OCI-M2 (cell line): ENCODE measurements around the gene GTF2A1.

ENCODE experiments used
- DNase-seq: peaks from one replicate; lab custom pipeline; 2025; ENCODE audit not compliant: unreplicated experiment; lab: John Stamatoyannopoulos, UW

Gene GTF2A1

GRCh38 chr14:81179631-81180030, 41.1 kb downstream of the GTF2A1 start:
- no peak for DNase-seq

- DNase-seq: no peak
These were observed 42.7 kb downstream of the GTF2A1 start for GRCh38 chr14:81178063-81178462.

- DNase-seq: no peak
These were observed 43.5 kb downstream of the GTF2A1 start for GRCh38 chr14:81177225-81177624.

GRCh38 chr14:81176241-81176640, 44.5 kb downstream of the GTF2A1 start:
- DNase-seq: no peak

GRCh38 chr14:81172881-81173280, 47.9 kb downstream of the GTF2A1 start:
- DNase-seq: no peak

GRCh38 chr14:81172353-81172752, 48.4 kb downstream of the GTF2A1 start:
- DNase-seq: no peak

GRCh38 chr14:81170829-81171195, 49.9 kb downstream of the GTF2A1 start:
- no peak for DNase-seq

GRCh38 chr14:81170104-81170828, 50.5 kb downstream of the GTF2A1 start:
- peak; percentile 94 for DNase-seq

- DNase-seq: peak; percentile 36
These were observed 51.1 kb downstream of the GTF2A1 start for GRCh38 chr14:81169711-81170103.

GRCh38 chr14:81169267-81169666, 51.5 kb downstream of the GTF2A1 start:
- no peak for DNase-seq

GRCh38 chr14:81166121-81166520, 54.6 kb downstream of the GTF2A1 start:
- DNase-seq: no peak

- DNase-seq: no peak
These were observed 55.6 kb downstream of the GTF2A1 start for GRCh38 chr14:81165188-81165587.

GRCh38 chr14:81164167-81164774, 56.5 kb downstream of the GTF2A1 start:
- peak; percentile 17 for DNase-seq

GRCh38 chr14:81162941-81163340, 57.8 kb downstream of the GTF2A1 start:
- peak; percentile 22 for DNase-seq

GRCh38 chr14:81161749-81162148, 59.0 kb downstream of the GTF2A1 start:
- no peak for DNase-seq

- no peak for DNase-seq
These were observed 59.7 kb downstream of the GTF2A1 start for GRCh38 chr14:81161088-81161487.

- no peak for DNase-seq
These were observed 63.3 kb downstream of the GTF2A1 start for GRCh38 chr14:81157431-81157830.

GRCh38 chr14:81153187-81153586, 67.6 kb downstream of the GTF2A1 start:
- DNase-seq: no peak

- DNase-seq: no peak
These were observed 72.1 kb downstream of the GTF2A1 start for GRCh38 chr14:81148635-81149034.

- no peak for DNase-seq
These were observed 73.4 kb downstream of the GTF2A1 start for GRCh38 chr14:81147140-81147897.

- DNase-seq: no peak
These were observed 75.7 kb downstream of the GTF2A1 start for GRCh38 chr14:81144824-81145603.
